CD14-positive monocyte (primary cell): ENCODE data around the gene FOXK2. TPM values are rescaled to one million over a fixed set of nuclear protein-coding genes. Genes with fewer than 3 reads are reported as not detected.

Experiments used
- DNase-seq, 3 donors: peaks; one replicate each; pipeline ENCODE4 v3.0.0-alpha.2; 2011 to 2022
- H2AFZ ChIP-seq: 2 replicates; pipeline ENCODE4 v1.6.0; 2012; ENCODE audit warnings: mild to moderate bottlenecking, low read depth, low read length, inconsistent platforms; ENCODE audit not compliant: insufficient read depth, poor library complexity, severe bottlenecking
- H3K27ac ChIP-seq, 2 donors: 1 replicate in 1 of 2; 2 replicates in 1 of 2; pipeline ENCODE4 v1.5.1; 2012 to 2013; ENCODE audit warnings: low read length in 2 of 2, control low read depth in 1 of 2, inconsistent platforms in 1 of 2, low read depth in 1 of 2, mild to moderate bottlenecking in 1 of 2
- H3K27me3 ChIP-seq, 2 donors: one replicate each; pipeline versions ENCODE4 v1.6.0 to v1.6.1; 2011 to 2013; ENCODE audit warnings: low read length in 2 of 2; ENCODE audit not compliant: control insufficient read depth in 2 of 2, insufficient read depth in 2 of 2
- H3K36me3 ChIP-seq, 2 donors: replicated peaks in 1 of 2; 1 replicate in 1 of 2; 2 replicates in 1 of 2; pipeline versions ENCODE4 v1.5.1 to v1.6.1; 2012 to 2013; ENCODE audit warnings: low read length in 2 of 2, control low read depth in 1 of 2, inconsistent platforms in 1 of 2, mild to moderate bottlenecking in 1 of 2; ENCODE audit not compliant: insufficient read depth in 2 of 2, control insufficient read depth in 1 of 2
- H3K4me1 ChIP-seq, 2 donors: 1 replicate in 1 of 2; 2 replicates in 1 of 2; pipeline versions ENCODE4 v1.5.1 to v1.6.1; 2012 to 2013; ENCODE audit warnings: low read length in 2 of 2, control low read depth in 1 of 2, inconsistent platforms in 1 of 2, mild to moderate bottlenecking in 1 of 2, moderate library complexity in 1 of 2; ENCODE audit not compliant: insufficient read depth in 2 of 2, control insufficient read depth in 1 of 2
- H3K4me2 ChIP-seq: replicated peaks from 2 replicates; pipeline ENCODE3; 2012; ENCODE audit warnings: low read length, moderate library complexity, mild to moderate bottlenecking; ENCODE audit not compliant: poor library complexity, severe bottlenecking; ENCODE audit errors: extremely low read depth
- H3K4me3 ChIP-seq, 3 experiments: fragments of 200-600 bp in 1 of 3; sonication (generic) in 1 of 3; replicated peaks in 1 of 3; 1 replicate in 2 of 3; 2 replicates in 1 of 3; pipeline ENCODE4 v1.5.1; 2011 to 2013; ENCODE audit warnings: low read length in 3 of 3, mild to moderate bottlenecking in 3 of 3, control low read depth in 2 of 3, low read depth in 2 of 3, inconsistent platforms in 1 of 3, moderate library complexity in 1 of 3
- H3K79me2 ChIP-seq: 2 replicates; pipeline ENCODE4 v1.6.0; 2012; ENCODE audit warnings: mild to moderate bottlenecking, control low read depth, inconsistent platforms, low read length, moderate library complexity; ENCODE audit not compliant: insufficient read depth
- H3K9ac ChIP-seq: 2 replicates; pipeline ENCODE4 v1.6.0; 2017; ENCODE audit warnings: low read length, mild to moderate bottlenecking; ENCODE audit not compliant: insufficient read depth, poor library complexity, severe bottlenecking
- H3K9me3 ChIP-seq, 2 donors: replicated peaks in 1 of 2; 1 replicate in 1 of 2; 2 replicates in 1 of 2; pipeline versions ENCODE4 v1.5.1 to v1.6.1; 2012 to 2013; ENCODE audit warnings: low read length in 2 of 2, control low read depth in 1 of 2; ENCODE audit not compliant: control insufficient read depth in 1 of 2, insufficient read depth in 1 of 2
- H4K20me1 ChIP-seq: 2 replicates; pipeline ENCODE4 v1.6.0; 2012; ENCODE audit warnings: mild to moderate bottlenecking, low read length, control low read depth, moderate library complexity; ENCODE audit not compliant: insufficient read depth
- H3K27ac Mint-ChIP-seq, 7 donors: one replicate each; pipeline ENCODE4 v1.8.0; 2020; ENCODE audit warnings: mild to moderate bottlenecking in 7 of 7, mixed read lengths in 7 of 7, moderate library complexity in 6 of 7, inconsistent platforms in 2 of 7
- H3K27me3 Mint-ChIP-seq, 3 donors: one replicate each; pipeline ENCODE4 v1.8.0; 2021 to 2022; ENCODE audit warnings: low read depth in 3 of 3, mild to moderate bottlenecking in 3 of 3, mixed read lengths in 3 of 3, moderate library complexity in 3 of 3, inconsistent platforms in 1 of 3
- H3K36me3 Mint-ChIP-seq, 2 donors: one replicate each; pipeline ENCODE4 v1.8.0; 2020; ENCODE audit warnings: mixed read lengths in 2 of 2, inconsistent platforms in 1 of 2, mild to moderate bottlenecking in 1 of 2
- H3K4me1 Mint-ChIP-seq: one replicate; pipeline ENCODE4 v1.8.0; 2020; ENCODE audit warnings: mild to moderate bottlenecking, mixed read lengths
- H3K4me3 Mint-ChIP-seq, 2 donors: one replicate each; pipeline ENCODE4 v1.8.0; 2020; ENCODE audit warnings: mild to moderate bottlenecking in 2 of 2, mixed read lengths in 2 of 2, moderate library complexity in 1 of 2
- H3K9me3 Mint-ChIP-seq, 7 donors: one replicate each; pipeline ENCODE4 v1.8.0; 2020 to 2022; ENCODE audit warnings: mixed read lengths in 7 of 7, mild to moderate bottlenecking in 6 of 7, moderate library complexity in 6 of 7, inconsistent platforms in 2 of 7
- CTCF ChIP-seq: fragments of 200-600 bp; IDR thresholded peaks from one replicate; pipeline ENCODE4 v1.8.0; 2022; ENCODE audit warnings: antibody characterized with exemption, mild to moderate bottlenecking
- WGBS: methylation state at CpG from one replicate; pipeline ENCODE4 v1.1.5; 2013; ENCODE audit warnings: missing lambda C conversion rate; ENCODE audit not compliant: insufficient coverage; 5-methylcytosine and 5-hydroxymethylcytosine counted together
- intact Hi-C, 2 donors: fragments of 100-400 bp; cut with micrococcal nuclease; formaldehyde crosslinking; loops; one replicate each; pipeline versions ENCODE4 v1.15.0 to v1.15.1; 2023
- polyA plus RNA-seq, 3 donors: library from polyadenylated mRNA; depleted of rRNA in 1 of 3; unstranded in 2 of 3; stranded (reverse) in 1 of 3; fragments of 300-500 nt in 2 of 3; fragments of >200 nt in 1 of 3; fragmentation: Illumina TruSeq in 2 of 3; gene quantifications; 1 replicate in 2 of 3; 2 replicates in 1 of 3; pipeline ENCODE4 v1.2.3, GENCODE V29; 2012 to 2021

The FOXK2 gene
- polyA plus RNA-seq, 3 donors = 3.5 to 18.4 (median 4.7) TPM

GRCh38 chr17:82547981-82548380, 28.4 kb downstream of the FOXK2 start:
- Histone ChIP-seq H3K9me3 (no peaks in the 10 kb centered on the region), H3K27me3 (no peaks in the 10 kb centered on the region), H3K27ac (peak overlapping the region in 1 of 2 donors; percentile 40), H3K4me2 (peak overlapping the region; percentile 60), H3K4me1 (peaks cover 31 to 35% of the 10 kb centered on the region in 2 donors), H3K9ac (no peak overlapping the region), H2AFZ (no peak overlapping the region), H3K4me3 (peak overlapping the region in 1 of 3 experiments; percentile 62), H3K79me2 (peaks cover 95% of the 10 kb centered on the region), H3K36me3 (no peaks in the 10 kb centered on the region), H4K20me1 (peaks cover 93% of the 10 kb centered on the region)
- no peak overlapping the region for H3K4me3 Mint-ChIP-seq
- DNase-seq = no peak
- peak overlapping the region in 2 of 7 donors; percentile 44 to 69 for H3K27ac Mint-ChIP-seq
- peaks cover 2 to 7% of the 10 kb centered on the region in 2 donors for H3K36me3 Mint-ChIP-seq
- no peak for TF ChIP-seq CTCF
- WGBS = 95% methylated on average over 4 of the region's 4 CpGs
- H3K27me3 Mint-ChIP-seq = no peaks in the 10 kb centered on the region
- H3K4me1 Mint-ChIP-seq = peaks cover 39% of the 10 kb centered on the region
- intact Hi-C loops = no loop called here
- peaks cover 0 to 5% (median 0%) of the 10 kb centered on the region in 7 donors for H3K9me3 Mint-ChIP-seq

- TF ChIP-seq CTCF = no peak
- DNase-seq = peak; percentile 55 to 64 (median 61)
- no peaks in the 10 kb centered on the region for H3K27me3 Mint-ChIP-seq
- Histone ChIP-seq H3K36me3 (no peaks in the 10 kb centered on the region), H4K20me1 (peaks cover 94% of the 10 kb centered on the region), H3K9ac (peak overlapping the region; percentile 23), H3K27ac (peak overlapping the region; percentile 31 to 71), H3K4me1 (peaks cover 27 to 29% of the 10 kb centered on the region in 2 donors), H3K27me3 (no peaks in the 10 kb centered on the region), H3K9me3 (no peaks in the 10 kb centered on the region), H3K4me2 (peak overlapping the region; percentile 60), H2AFZ (peak overlapping the region; percentile 4), H3K4me3 (peak overlapping the region in 1 of 3 experiments; percentile 62), H3K79me2 (peaks cover 96% of the 10 kb centered on the region)
- peak overlapping the region; percentile 63 to 81 (median 78) for H3K27ac Mint-ChIP-seq
- intact Hi-C loops = no loop called here
- H3K36me3 Mint-ChIP-seq = peaks cover 2 to 7% of the 10 kb centered on the region in 2 donors
- H3K4me3 Mint-ChIP-seq = peak overlapping the region; percentile 64 to 73
- peaks cover 32% of the 10 kb centered on the region for H3K4me1 Mint-ChIP-seq
- WGBS = 3% methylated on average over 6 of the region's 15 CpGs
- H3K9me3 Mint-ChIP-seq = peaks cover 0 to 5% (median 0%) of the 10 kb centered on the region in 7 donors
These were observed 29.3 kb downstream of the FOXK2 start for GRCh38 chr17:82548681-82549303.
